Sigmoid colon (tissue), 4 donors: Measurements from ENCODE around the gene GATA1.

ENCODE experiments used
- CTCF ChIP-seq, 4 experiments: fragments of 450-650 bp in 3 of 4; fragments of 200-600 bp in 1 of 4; IDR thresholded peaks; one replicate each; pipeline ENCODE4 v1.5.1; 2016 to 2019; ENCODE audit warnings: antibody characterized with exemption in 4 of 4, mild to moderate bottlenecking in 3 of 4, moderate library complexity in 2 of 4
- EP300 ChIP-seq, 4 donors: sonication (generic); formaldehyde crosslinking; IDR thresholded peaks; one replicate each; pipeline ENCODE4 v1.6.1; 2017; ENCODE audit warnings: antibody characterized with exemption in 4 of 4

GRCh38 chrX:48833542-48834138, 47.2 kb downstream of the GATA1 start:
- TF ChIP-seq EP300 (IDR thresholded peaks at IDR 0.05): no peak
- no peak for TF ChIP-seq CTCF (IDR thresholded peaks at IDR 0.05)
